CD1c-positive myeloid dendritic cell (primary cell): Measurements from ENCODE around the gene OPN3.
"Not testable (repeated sequence)": the region's sequence is repeated elsewhere in the genome, so short reads cannot be mapped to it uniquely, and the experiment has no call there.

ENCODE experiments used
- DNase-seq: peaks from one replicate; pipeline ENCODE4 v3.0.0-alpha.2; 2016; ENCODE audit errors: extremely low spot score

Gene OPN3

GRCh38 chr1:241640149-241640866, at the start of gene OPN3, which contains the start of gene CHML:
Gene OPN3, minus strand, starts transcription at chr1:241640369. Its CDS starts 115 bp downstream, at chr1:241640254.
Gene CHML, minus strand, starts transcription at chr1:241640369. Its CDS starts 4,603 bp downstream, at chr1:241635766.
- DNase-seq = peak; percentile 96

GRCh38 chr1:241688940-241689368, 48.8 kb upstream of the OPN3 start:
- DNase-seq = no peak

DNA sequence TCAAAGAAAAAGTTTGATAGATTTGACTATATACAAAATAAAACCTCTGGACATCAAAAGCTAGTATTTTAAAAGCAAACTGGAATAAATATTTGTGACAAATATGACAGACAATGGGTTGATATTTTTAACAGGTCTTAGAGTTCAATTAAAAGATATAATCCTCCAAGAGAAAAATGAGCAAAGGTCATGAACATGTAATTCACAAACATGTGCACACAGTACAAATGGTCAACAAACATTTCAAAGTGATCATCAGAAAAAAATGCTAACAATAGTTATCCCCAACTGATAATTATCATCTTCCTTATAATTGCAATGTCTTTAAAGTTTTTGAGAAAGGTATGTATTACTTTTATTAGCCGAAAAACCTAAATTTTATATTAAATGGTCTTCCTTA, 43.9 kb upstream of the OPN3 start:
- no peak for DNase-seq

DNA sequence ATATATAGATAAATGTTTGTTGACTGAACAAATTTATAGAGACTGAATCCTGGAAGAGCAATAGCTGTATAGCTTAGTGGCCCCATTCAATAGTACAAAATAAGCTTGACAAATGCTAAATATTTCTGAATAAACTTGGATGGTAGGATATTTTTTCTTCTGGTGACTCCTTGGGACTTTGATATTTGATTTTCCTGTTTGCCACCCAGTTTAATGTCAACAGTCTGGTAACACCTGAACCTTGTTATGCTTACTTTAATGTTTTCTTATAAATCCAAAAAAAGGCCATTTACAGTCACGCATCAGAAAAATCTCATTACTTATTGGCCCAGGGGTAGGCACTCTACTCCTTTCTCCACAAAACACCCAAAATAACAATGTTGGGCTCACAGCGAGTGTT, 42.8 kb upstream of the OPN3 start:
- no peak for DNase-seq

GRCh38 chr1:241681861-241682448, 41.8 kb upstream of the OPN3 start:
- DNase-seq = not testable (repeated sequence)

DNA sequence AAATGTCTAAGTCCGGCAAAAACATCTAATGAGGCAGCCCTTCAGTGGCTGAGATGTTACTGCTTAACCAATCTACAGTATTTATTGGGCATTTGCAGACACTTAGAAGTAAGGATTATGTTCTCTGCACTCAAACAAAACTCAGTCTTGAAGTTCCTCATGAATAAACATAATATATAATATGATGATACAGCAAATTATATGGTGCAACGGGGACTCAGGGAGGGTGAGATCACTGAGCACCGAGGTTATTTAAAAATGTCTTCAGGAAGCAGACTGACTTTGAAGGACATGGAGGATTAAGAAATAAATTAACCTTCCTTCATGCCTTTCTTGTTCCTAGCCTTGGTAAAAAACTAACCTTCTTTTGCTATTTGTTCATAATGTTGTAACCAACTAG, 39.8 kb upstream of the OPN3 start:
- no peak for DNase-seq

- no peak for DNase-seq
Measured at GRCh38 chr1:241679404-241679803, 39.2 kb upstream of the OPN3 start.

GRCh38 chr1:241678536-241678935, 38.4 kb upstream of the OPN3 start:
- DNase-seq = no peak

DNA sequence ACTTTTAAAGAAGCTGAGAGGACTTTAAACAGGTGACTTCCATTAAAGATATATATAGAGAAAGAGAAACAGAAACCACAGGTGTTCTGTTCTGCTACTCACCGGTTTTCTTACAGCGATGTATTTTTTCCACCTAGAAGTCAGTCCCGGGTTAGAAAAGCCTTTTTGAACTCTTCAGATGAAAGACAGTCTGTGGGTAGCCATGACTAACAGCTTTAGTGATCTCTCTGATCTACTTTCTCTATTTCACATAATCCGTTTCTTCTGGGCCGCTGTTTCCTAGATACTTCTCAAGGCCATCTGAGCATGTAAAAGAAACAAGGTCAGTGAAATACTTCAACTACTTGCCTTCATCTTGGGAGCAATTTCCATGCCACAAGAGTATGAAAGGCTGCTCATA, 37.0 kb upstream of the OPN3 start:
- DNase-seq = peak; percentile 4

GRCh38 chr1:241675983-241676382, 35.8 kb upstream of the OPN3 start:
- DNase-seq = no peak

DNA sequence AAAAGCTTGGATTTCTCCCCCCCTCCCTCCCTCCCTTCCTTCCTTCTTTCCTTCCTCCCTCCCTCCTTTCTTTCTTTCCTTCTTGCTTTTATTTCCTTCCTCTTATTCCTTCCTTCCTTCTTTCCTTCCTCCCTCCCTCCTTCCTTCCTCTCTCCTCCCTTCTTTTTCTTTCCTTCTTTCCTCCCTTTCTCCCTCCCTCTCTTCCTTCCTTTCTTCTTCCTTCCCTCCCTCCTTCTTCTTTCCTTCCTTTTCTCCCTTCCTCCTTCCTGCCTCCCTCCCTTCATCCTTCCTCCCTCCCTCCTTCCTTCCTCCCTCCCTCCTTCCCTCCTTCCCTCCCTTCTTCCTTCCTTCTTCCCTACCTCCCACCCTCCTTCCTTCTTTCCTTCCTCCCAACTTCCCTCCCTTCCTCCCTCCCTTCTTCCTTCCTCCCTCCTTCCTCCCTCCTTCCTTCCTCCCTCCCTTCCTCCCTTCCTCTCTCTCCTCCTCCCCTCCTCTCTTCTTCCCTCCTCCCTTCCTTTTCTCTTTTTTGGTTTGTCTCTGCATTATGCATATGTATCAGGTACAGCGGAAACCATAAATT, 34.7 kb upstream of the OPN3 start:
- DNase-seq = no peak

GRCh38 chr1:241672301-241672700, 32.1 kb upstream of the OPN3 start:
- no peak for DNase-seq

DNA sequence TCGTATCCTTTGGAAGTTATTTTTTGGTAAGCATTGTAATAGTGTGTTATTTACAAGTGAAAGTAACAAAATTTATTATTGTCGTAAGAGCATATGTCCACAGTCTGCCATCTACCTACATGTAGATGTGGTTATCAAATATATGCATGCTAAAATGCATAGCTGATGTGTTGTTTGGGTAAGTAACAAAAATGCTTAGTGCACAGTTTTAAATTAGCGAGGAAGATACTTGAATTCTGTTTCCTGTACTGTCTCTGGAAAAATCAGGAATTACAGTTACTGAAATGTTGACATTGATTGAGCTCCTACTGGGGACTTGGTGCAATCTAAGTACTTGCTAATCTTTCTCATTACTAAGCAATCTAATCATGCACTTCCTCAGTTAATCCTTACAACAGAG, 26.2 kb upstream of the OPN3 start:
- no peak for DNase-seq

DNA sequence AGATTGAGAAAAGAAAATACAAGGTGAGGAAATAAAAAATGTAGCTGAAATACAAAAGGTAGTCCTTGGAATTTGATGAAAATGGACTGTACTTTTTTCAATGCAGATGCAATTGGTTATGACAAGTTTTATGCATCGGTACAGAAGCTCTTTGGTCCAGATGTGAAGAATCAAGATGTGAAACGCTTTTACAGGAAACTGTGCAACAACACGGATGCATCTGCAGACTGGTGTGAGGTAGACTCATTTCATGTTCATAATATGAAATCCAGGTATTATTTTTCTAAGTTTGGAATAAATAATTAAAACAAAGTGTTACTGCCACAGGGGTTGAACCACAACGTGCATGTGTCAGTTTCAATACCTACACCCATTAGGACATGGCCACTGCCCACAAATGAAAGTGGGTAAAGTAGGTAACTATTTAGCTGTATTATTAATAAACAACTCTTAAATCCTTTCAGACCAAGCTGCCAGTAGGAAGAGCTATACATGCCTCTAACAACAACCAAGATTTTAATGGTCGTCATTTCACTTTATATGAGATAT, 20.3 kb upstream of the OPN3 start:
- DNase-seq = no peak

GRCh38 chr1:241659016-241659415, 18.8 kb upstream of the OPN3 start:
- not testable (repeated sequence) for DNase-seq

- no peak for DNase-seq
Measured at GRCh38 chr1:241658081-241658793, 18.1 kb upstream of the OPN3 start.

DNA sequence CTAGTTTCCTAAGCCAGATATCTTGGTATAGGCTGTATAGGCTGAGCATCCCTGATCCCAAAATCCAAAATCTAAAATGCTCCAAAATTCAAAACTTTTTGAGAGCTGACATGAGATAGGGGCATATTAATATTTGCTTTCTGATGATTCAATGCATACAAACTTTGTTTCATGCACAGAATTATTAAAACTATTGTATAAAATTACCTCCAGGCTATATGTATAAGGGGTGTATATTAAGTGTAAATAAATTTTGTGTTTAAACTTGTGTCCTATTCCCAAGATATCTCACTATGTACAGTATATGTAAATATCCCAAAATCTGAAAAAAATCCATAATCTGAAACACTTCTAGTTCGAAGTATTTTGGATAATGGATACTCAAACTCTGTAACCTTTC, 14.5 kb upstream of the OPN3 start:
- no peak for DNase-seq

GRCh38 chr1:241654019-241654418, 13.8 kb upstream of the OPN3 start:
- no peak for DNase-seq

- no peak for DNase-seq
Measured at GRCh38 chr1:241652012-241652411, 11.8 kb upstream of the OPN3 start, which contains the start of gene WDR64. Gene WDR64, plus strand, starts transcription at chr1:241652281. Its CDS starts 204 bp downstream, at chr1:241652485.

GRCh38 chr1:241648159-241648558, 8.0 kb upstream of the OPN3 start:
- no peak for DNase-seq

DNA sequence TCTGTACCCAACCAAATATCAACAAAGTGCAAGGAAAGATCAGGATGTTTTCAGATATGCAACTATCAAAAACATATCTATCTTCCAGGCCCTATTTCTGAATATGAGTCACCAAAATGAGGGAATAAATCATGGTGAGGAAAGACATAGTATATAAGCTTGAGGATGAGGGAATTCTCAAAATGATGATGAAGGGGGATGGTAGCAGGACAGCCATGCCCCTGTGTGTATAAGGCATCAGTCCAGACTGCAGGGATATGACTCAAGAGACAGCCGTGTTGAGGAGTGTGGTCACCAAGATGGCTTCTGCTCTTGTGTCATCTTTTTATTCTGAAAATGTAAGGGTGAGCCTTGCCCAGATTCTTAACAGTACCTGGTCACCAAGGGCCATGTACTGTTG, 7.5 kb upstream of the OPN3 start:
- DNase-seq = no peak

GRCh38 chr1:241646201-241646600, 6.0 kb upstream of the OPN3 start:
- DNase-seq = no peak
